Measurements from ENCODE around the gene FHIT. TPM values are rescaled to one million over a fixed set of nuclear protein-coding genes. Genes with fewer than 3 reads are reported as not detected.

Gene FHIT
- total RNA-seq, 1 experiment from 2014 or later: 3.6 TPM

GRCh38 chr3:59886790-59887189 is 1364.5 kb downstream of the FHIT start:
- no peak for ATAC-seq
- H2AFZ ChIP-seq (ENCODE audit: low read length): no peak overlapping the region
- no peaks in the 10 kb centered on the region for H4K20me1 ChIP-seq (ENCODE audit: low read length)
- H3K4me2 ChIP-seq (ENCODE audit: low read length): no peak overlapping the region
- H3K36me3 ChIP-seq (ENCODE audit: low read depth, low read length): no peaks in the 10 kb centered on the region
- TF ChIP-seq EZH2 (IDR thresholded peaks at IDR 0.05; ENCODE audit: low read length, unreplicated experiment): no peak
- TF ChIP-seq EZH2phosphoT487 (IDR thresholded peaks at IDR 0.05; ENCODE audit: borderline replicate concordance, low read length): no peak
- TF ChIP-seq, protein P1, sequence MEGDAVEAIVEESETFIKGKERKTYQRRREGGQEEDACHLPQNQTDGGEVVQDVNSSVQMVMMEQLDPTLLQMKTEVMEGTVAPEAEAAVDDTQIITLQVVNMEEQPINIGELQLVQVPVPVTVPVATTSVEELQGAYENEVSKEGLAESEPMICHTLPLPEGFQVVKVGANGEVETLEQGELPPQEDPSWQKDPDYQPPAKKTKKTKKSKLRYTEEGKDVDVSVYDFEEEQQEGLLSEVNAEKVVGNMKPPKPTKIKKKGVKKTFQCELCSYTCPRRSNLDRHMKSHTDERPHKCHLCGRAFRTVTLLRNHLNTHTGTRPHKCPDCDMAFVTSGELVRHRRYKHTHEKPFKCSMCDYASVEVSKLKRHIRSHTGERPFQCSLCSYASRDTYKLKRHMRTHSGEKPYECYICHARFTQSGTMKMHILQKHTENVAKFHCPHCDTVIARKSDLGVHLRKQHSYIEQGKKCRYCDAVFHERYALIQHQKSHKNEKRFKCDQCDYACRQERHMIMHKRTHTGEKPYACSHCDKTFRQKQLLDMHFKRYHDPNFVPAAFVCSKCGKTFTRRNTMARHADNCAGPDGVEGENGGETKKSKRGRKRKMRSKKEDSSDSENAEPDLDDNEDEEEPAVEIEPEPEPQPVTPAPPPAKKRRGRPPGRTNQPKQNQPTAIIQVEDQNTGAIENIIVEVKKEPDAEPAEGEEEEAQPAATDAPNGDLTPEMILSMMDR (conservative IDR thresholded peaks at IDR 0.05; ENCODE audit: low read depth, low read length): no peak
- H3K4me1 ChIP-seq (ENCODE audit: insufficient read depth, low read length): no peaks in the 10 kb centered on the region
- H3K4me3 ChIP-seq (ENCODE audit: low read length): no peak overlapping the region
- H3F3A ChIP-seq (ENCODE audit: low read length, unreplicated experiment): no peaks in the 10 kb centered on the region
- H3K79me2 ChIP-seq (ENCODE audit: low read length): no peaks in the 10 kb centered on the region
- CTCF ChIA-PET: no interaction called here
- no TSS peak for BruUV-seq (replicated peaks)
- intact Hi-C loops (cut with micrococcal nuclease): no loop called here
- H3K9me2 ChIP-seq (replicated peaks; ENCODE audit: low read length): no peaks in the 10 kb centered on the region
- DNase-seq: no peak
- no peak overlapping the region for H3K27ac ChIP-seq (ENCODE audit: low read length)
- POLR2A ChIA-PET (ENCODE audit: unreplicated experiment): no interaction called here
- H3K9me3 ChIP-seq (ENCODE audit: low read length): no peaks in the 10 kb centered on the region
- no peak overlapping the region for H3K9ac ChIP-seq (ENCODE audit: low read length)
- peaks cover 9% of the 10 kb centered on the region for H3K27me3 ChIP-seq (ENCODE audit: low read length)

DNA sequence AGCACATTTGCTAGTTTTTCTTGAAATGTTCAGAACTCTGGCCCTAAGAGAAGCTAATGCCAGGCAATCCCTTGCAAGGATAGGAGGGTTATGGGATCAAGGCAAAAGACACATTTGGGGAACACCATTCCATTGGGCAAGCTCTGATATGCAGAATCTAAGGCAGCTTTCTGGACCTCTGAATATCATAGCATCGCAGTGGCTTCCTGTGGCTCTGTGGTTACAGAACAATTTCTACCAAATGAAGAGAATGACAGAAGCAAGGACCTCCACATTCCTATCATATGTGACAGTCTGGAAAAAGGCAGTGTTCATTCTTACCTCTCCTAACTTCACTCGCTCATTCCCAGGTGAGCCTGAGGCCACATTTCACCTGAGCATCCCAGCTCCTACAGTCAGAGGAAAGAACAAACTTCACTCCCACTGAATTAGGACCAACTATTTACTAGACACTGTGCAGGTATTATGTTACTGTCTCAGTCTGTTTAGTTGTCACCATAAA is 1365.3 kb downstream of the FHIT start:
- TF ChIP-seq EZH2phosphoT487 (IDR thresholded peaks at IDR 0.05; ENCODE audit: borderline replicate concordance, low read length) (no peak), EZH2 (IDR thresholded peaks at IDR 0.05; ENCODE audit: low read length, unreplicated experiment) (no peak)
- TF ChIP-seq, protein P1 (conservative IDR thresholded peaks at IDR 0.05; ENCODE audit: low read depth, low read length): no peak
- POLR2A ChIA-PET (ENCODE audit: unreplicated experiment): no interaction called here
- intact Hi-C loops (cut with micrococcal nuclease): no loop called here
- H4K20me1 ChIP-seq (ENCODE audit: low read length): no peaks in the 10 kb centered on the region
- H3K79me2 ChIP-seq (ENCODE audit: low read length): no peaks in the 10 kb centered on the region
- no peak overlapping the region for H3K27ac ChIP-seq (ENCODE audit: low read length)
- no peak overlapping the region for H3K9ac ChIP-seq (ENCODE audit: low read length)
- no peak for ATAC-seq
- no peaks in the 10 kb centered on the region for H3K9me2 ChIP-seq (replicated peaks; ENCODE audit: low read length)
- H3K9me3 ChIP-seq (ENCODE audit: low read length): no peaks in the 10 kb centered on the region
- no peaks in the 10 kb centered on the region for H3F3A ChIP-seq (ENCODE audit: low read length, unreplicated experiment)
- CTCF ChIA-PET: no interaction called here
- peaks cover 4% of the 10 kb centered on the region for H3K27me3 ChIP-seq (ENCODE audit: low read length)
- no peak for DNase-seq
- H3K4me3 ChIP-seq (ENCODE audit: low read length): no peak overlapping the region
- H3K36me3 ChIP-seq (ENCODE audit: low read depth, low read length): no peaks in the 10 kb centered on the region
- H3K4me2 ChIP-seq (ENCODE audit: low read length): no peak overlapping the region
- no peaks in the 10 kb centered on the region for H3K4me1 ChIP-seq (ENCODE audit: insufficient read depth, low read length)
- no peak overlapping the region for H2AFZ ChIP-seq (ENCODE audit: low read length)
- BruUV-seq (replicated peaks): no TSS peak

- no TSS peak for BruUV-seq (replicated peaks)
- ChIA-PET POLR2A (ENCODE audit: unreplicated experiment) (no interaction called here), CTCF (no interaction called here)
- H3K9ac ChIP-seq (ENCODE audit: low read length): no peak overlapping the region
- intact Hi-C loops (cut with micrococcal nuclease): no loop called here
- H3K9me3 ChIP-seq (ENCODE audit: low read length): no peaks in the 10 kb centered on the region
- no peaks in the 10 kb centered on the region for H3F3A ChIP-seq (ENCODE audit: low read length, unreplicated experiment)
- H3K27me3 ChIP-seq (ENCODE audit: low read length): no peaks in the 10 kb centered on the region
- H3K4me1 ChIP-seq (ENCODE audit: insufficient read depth, low read length): no peaks in the 10 kb centered on the region
- H3K9me2 ChIP-seq (replicated peaks; ENCODE audit: low read length): no peaks in the 10 kb centered on the region
- no peaks in the 10 kb centered on the region for H3K79me2 ChIP-seq (ENCODE audit: low read length)
- H3K4me2 ChIP-seq (ENCODE audit: low read length): no peak overlapping the region
- no peaks in the 10 kb centered on the region for H3K36me3 ChIP-seq (ENCODE audit: low read depth, low read length)
- H2AFZ ChIP-seq (ENCODE audit: low read length): no peak overlapping the region
- ATAC-seq (no peak), DNase-seq (no peak)
- H3K27ac ChIP-seq (ENCODE audit: low read length): no peak overlapping the region
- TF ChIP-seq, protein P1 (conservative IDR thresholded peaks at IDR 0.05; ENCODE audit: low read depth, low read length): no peak
- no peak for TF ChIP-seq EZH2phosphoT487 (IDR thresholded peaks at IDR 0.05; ENCODE audit: borderline replicate concordance, low read length)
- H3K4me3 ChIP-seq (ENCODE audit: low read length): no peak overlapping the region
- no peaks in the 10 kb centered on the region for H4K20me1 ChIP-seq (ENCODE audit: low read length)
These were observed 1366.2 kb downstream of the FHIT start for GRCh38 chr3:59885101-59885500.

Measured in PC-3 (cell line).